DND-41 (cell line): ENCODE results near the gene C1QB.

Experiments used
- ATAC-seq: fragments of 200-7000 bp; cut with Tn5 transposase; 3 replicates; pipeline ENCODE4 v1.9.1; 2021; ENCODE audit warnings: low read depth; ENCODE audit not compliant: insufficient read depth
- DNase-seq: peaks from one replicate; pipeline ENCODE4 v3.0.0-alpha.2; 2020
- H2AFZ ChIP-seq: 2 replicates; pipeline ENCODE4 v1.6.0; 2012; ENCODE audit warnings: low read depth, low read length
- H3K27ac ChIP-seq: 2 replicates; pipeline ENCODE4 v1.5.1; 2012; ENCODE audit warnings: low read length, inconsistent platforms
- H3K27me3 ChIP-seq: fragments of 200-600 bp; sonication (generic); 2 replicates; pipeline ENCODE4 v1.6.0; 2012; ENCODE audit warnings: low read length, mild to moderate bottlenecking, inconsistent platforms; ENCODE audit not compliant: insufficient read depth, poor library complexity
- H3K36me3 ChIP-seq: 2 replicates; pipeline ENCODE4 v1.5.1; 2012; ENCODE audit warnings: low read length, inconsistent platforms; ENCODE audit not compliant: insufficient read depth
- H3K4me1 ChIP-seq: 2 replicates; pipeline ENCODE4 v1.5.1; 2012; ENCODE audit warnings: mild to moderate bottlenecking, low read length; ENCODE audit not compliant: insufficient read depth
- H3K4me2 ChIP-seq: 2 replicates; pipeline ENCODE4 v1.6.0; 2012; ENCODE audit warnings: mild to moderate bottlenecking, moderate library complexity, low read length, inconsistent platforms; ENCODE audit not compliant: insufficient read depth
- H3K4me3 ChIP-seq, 2 experiments: fragments of 200-600 bp in 1 of 2; shearing (Covaris generic) in 1 of 2; 2 replicates each; pipeline ENCODE4 v1.5.1; 2012 to 2016; ENCODE audit warnings: inconsistent platforms in 2 of 2, low read length in 2 of 2, mild to moderate bottlenecking in 2 of 2, low read depth in 1 of 2, moderate library complexity in 1 of 2
- H3K79me2 ChIP-seq: 2 replicates; pipeline ENCODE4 v1.6.0; 2012; ENCODE audit warnings: low read length, inconsistent platforms; ENCODE audit not compliant: insufficient read depth
- H3K9ac ChIP-seq: 2 replicates; pipeline ENCODE4 v1.6.0; 2012; ENCODE audit warnings: low read depth, mild to moderate bottlenecking, inconsistent platforms, low read length, moderate library complexity
- H3K9me3 ChIP-seq: 2 replicates; pipeline ENCODE4 v1.5.1; 2012; ENCODE audit warnings: low read length, moderate library complexity, mild to moderate bottlenecking, inconsistent platforms; ENCODE audit not compliant: insufficient read depth, severe bottlenecking
- H4K20me1 ChIP-seq: 2 replicates; pipeline ENCODE4 v1.6.0; 2012; ENCODE audit warnings: low read length; ENCODE audit not compliant: insufficient read depth
- EZH2 ChIP-seq: IDR thresholded peaks from 3 replicates; pipeline ENCODE4 v1.6.1; 2012; ENCODE audit warnings: borderline replicate concordance, low read depth, mild to moderate bottlenecking, moderate library complexity, low read length, inconsistent platforms; ENCODE audit not compliant: severe bottlenecking
- TF ChIP-seq, protein P1 (sequence below): IDR thresholded peaks from 2 replicates; pipeline ENCODE4 v1.5.1; 2012; ENCODE audit warnings: borderline replicate concordance, low read length, moderate library complexity, mild to moderate bottlenecking; ENCODE audit not compliant: poor library complexity, severe bottlenecking; ENCODE audit errors: extremely low read depth

Gene C1QB

DNA sequence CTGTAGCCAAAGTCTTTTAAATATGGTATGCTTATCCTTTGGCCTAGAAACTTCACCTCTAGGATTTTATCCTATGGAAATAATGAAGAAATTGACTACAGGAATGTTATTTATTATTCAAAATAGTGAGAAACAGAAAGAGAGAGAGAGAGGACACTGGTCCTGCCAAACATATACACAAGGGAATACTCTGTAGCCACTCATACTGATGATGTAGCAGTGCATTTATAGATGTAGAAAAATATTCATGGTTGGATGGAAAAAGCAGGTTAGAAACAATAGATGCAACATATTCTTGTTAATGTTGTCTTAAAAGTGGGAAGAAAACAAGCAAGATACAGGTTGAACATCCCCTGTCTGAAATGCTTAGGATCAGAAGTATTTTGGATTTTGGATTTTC is 35.4 kb downstream of the C1QB start:
- Histone ChIP-seq H3K4me2 (no peak overlapping the region), H3K36me3 (no peaks in the 10 kb centered on the region), H3K79me2 (no peaks in the 10 kb centered on the region), H3K4me1 (no peaks in the 10 kb centered on the region), H3K9ac (no peak overlapping the region), H3K9me3 (no peaks in the 10 kb centered on the region), H3K4me3 (no peak overlapping the region), H4K20me1 (no peaks in the 10 kb centered on the region), H2AFZ (no peak overlapping the region), H3K27ac (no peak overlapping the region), H3K27me3 (peaks cover 5% of the 10 kb centered on the region)
- TF ChIP-seq EZH2 = no peak
- TF ChIP-seq, protein P1, sequence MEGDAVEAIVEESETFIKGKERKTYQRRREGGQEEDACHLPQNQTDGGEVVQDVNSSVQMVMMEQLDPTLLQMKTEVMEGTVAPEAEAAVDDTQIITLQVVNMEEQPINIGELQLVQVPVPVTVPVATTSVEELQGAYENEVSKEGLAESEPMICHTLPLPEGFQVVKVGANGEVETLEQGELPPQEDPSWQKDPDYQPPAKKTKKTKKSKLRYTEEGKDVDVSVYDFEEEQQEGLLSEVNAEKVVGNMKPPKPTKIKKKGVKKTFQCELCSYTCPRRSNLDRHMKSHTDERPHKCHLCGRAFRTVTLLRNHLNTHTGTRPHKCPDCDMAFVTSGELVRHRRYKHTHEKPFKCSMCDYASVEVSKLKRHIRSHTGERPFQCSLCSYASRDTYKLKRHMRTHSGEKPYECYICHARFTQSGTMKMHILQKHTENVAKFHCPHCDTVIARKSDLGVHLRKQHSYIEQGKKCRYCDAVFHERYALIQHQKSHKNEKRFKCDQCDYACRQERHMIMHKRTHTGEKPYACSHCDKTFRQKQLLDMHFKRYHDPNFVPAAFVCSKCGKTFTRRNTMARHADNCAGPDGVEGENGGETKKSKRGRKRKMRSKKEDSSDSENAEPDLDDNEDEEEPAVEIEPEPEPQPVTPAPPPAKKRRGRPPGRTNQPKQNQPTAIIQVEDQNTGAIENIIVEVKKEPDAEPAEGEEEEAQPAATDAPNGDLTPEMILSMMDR = no peak
- DNase-seq (no peak), ATAC-seq (no peak)

DNA sequence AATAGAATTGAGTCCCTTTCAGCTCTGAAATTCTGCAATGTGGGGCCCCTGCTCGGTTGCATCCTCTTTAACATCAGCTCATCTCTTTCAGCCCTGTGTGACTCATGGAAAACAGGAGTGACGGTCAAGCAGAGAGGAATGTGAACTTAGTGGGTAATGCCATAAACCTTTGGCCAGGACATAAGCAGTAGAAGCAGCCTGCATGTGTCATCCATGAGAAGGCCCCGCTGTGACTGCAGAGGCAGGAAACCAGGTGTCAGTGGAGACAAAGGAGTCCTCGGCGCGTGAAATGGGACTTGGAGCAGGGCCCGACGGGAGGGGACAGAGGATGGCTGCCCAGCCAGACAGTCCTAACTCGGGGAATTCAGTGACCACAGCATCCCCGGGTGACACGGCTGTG is 36.5 kb downstream of the C1QB start:
- Histone ChIP-seq H2AFZ (no peak overlapping the region), H3K9ac (no peak overlapping the region), H3K79me2 (no peaks in the 10 kb centered on the region), H4K20me1 (no peaks in the 10 kb centered on the region), H3K4me1 (no peaks in the 10 kb centered on the region), H3K9me3 (no peaks in the 10 kb centered on the region), H3K27me3 (peaks cover 5% of the 10 kb centered on the region), H3K27ac (no peak overlapping the region), H3K36me3 (no peaks in the 10 kb centered on the region), H3K4me2 (no peak overlapping the region), H3K4me3 (no peak overlapping the region)
- TF ChIP-seq EZH2 = no peak
- TF ChIP-seq, protein P1 = no peak
- no peak for DNase-seq
- no peak for ATAC-seq

DNA sequence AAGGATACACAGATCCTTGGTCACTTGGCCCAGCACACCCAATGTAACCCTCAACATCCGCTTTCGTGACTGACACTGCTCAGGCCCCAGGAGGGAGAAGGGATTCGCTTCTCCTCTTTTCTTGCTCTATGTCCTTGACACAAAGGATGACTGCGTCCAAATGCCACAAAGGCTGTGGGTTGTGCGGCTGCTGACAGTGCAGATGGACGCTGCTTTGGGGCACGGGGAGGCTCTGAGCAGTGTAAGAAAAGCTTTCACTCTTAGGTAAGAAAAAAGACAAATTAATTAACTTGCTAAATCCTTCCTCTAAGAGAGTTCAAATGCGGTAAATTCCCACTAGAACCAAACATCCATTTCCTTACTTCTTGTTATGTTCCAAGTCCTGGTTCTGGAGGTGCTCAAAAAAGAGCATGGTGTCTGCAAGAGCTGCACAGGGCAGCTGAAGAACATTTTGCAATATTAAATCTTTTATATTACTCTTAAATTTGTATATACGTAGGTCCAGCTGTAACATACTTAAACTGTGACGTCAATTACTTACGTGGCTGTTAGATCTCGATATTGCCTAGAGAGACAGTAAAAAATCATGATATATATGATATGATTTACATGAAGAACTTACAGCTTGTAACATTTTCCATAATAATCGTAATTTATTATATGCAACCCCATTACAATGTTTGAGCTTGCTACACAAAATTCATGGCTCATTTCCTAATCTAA is 38.2 kb downstream of the C1QB start:
- no peak for DNase-seq
- H3K27ac ChIP-seq = no peak overlapping the region
- H3K79me2 ChIP-seq = no peaks in the 10 kb centered on the region
- no peak overlapping the region for H3K9ac ChIP-seq
- no peaks in the 10 kb centered on the region for H4K20me1 ChIP-seq
- TF ChIP-seq, protein P1 = no peak
- TF ChIP-seq EZH2 = no peak
- no peak overlapping the region for H3K4me2 ChIP-seq
- H3K4me1 ChIP-seq = no peaks in the 10 kb centered on the region
- no peaks in the 10 kb centered on the region for H3K36me3 ChIP-seq
- H3K4me3 ChIP-seq = no peak overlapping the region
- H2AFZ ChIP-seq = no peak overlapping the region
- no peaks in the 10 kb centered on the region for H3K9me3 ChIP-seq
- H3K27me3 ChIP-seq = peaks cover 5% of the 10 kb centered on the region
- no peak for ATAC-seq
